ENCODE measurements around the gene ACOXL.

ACOXL gene

DNA sequence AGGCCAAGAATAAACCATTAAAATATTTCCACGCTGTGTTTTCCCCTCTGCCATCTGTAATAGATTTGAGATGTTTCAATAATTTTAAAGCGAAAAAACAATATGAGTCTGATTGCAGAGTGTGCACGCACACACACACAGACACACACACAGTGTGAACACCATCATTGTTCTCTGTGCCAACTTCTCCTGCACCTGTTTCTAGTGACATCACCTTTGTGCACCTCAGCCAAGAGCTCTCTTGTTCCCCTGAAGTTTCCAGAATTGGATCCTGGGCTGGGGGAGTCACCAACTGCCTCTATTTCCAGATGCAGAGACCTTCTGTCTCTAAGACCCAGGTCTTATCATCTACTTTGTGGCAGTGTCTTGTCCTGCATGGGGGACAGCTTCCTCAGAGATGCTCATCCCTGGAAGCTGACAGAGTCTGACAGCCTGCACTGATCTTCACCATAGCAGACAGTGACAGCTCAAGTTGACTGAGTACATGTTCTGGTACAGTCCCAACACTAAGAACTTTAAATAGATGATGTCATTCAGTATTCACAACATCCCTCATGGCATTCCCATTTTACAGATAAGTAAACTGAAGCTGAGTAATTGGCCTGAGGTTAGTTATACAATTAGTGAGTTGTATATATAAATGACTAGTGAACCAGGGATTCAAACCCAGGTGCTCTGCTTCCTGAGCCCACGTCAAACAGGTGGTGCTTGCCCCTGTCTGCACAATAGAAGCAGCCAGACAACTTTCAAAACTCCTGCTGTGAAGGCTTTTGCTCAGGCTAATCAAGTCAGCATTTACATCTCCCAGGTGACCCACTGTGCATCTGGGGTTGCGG lies 39.4 kb downstream of the ACOXL start:
- H3K4me3 ChIP-seq (ENCODE audit: low read depth, low read length), result no peak overlapping the region
- DNase-seq (ENCODE audit: low read depth), result peak; percentile 71
- TF ChIP-seq, protein P1, sequence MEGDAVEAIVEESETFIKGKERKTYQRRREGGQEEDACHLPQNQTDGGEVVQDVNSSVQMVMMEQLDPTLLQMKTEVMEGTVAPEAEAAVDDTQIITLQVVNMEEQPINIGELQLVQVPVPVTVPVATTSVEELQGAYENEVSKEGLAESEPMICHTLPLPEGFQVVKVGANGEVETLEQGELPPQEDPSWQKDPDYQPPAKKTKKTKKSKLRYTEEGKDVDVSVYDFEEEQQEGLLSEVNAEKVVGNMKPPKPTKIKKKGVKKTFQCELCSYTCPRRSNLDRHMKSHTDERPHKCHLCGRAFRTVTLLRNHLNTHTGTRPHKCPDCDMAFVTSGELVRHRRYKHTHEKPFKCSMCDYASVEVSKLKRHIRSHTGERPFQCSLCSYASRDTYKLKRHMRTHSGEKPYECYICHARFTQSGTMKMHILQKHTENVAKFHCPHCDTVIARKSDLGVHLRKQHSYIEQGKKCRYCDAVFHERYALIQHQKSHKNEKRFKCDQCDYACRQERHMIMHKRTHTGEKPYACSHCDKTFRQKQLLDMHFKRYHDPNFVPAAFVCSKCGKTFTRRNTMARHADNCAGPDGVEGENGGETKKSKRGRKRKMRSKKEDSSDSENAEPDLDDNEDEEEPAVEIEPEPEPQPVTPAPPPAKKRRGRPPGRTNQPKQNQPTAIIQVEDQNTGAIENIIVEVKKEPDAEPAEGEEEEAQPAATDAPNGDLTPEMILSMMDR (IDR thresholded peaks at IDR 0.05; ENCODE audit: control insufficient read depth, extremely low read depth, insufficient read depth), result no peak

DNA sequence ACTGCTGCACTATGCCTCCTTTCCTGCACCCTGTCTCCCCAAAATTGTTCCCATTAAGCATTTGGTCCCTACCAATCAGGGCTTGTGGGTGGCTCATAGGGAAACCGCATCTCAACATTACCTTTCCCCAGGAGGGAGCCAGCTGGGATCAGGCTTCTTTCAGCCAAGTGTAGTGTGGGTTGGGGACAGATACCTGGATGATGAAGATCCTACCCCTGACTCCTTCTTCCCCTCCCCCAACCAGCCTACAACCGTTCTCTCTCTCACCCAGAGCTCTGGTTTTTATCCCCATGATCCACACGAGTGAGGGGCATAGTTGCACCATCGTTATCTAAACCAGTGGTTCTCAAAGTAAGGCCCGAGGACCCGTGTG lies 40.0 kb downstream of the ACOXL start:
- no peak overlapping the region for H3K4me3 ChIP-seq (ENCODE audit: low read depth, low read length)
- TF ChIP-seq, protein P1 (IDR thresholded peaks at IDR 0.05; ENCODE audit: control insufficient read depth, extremely low read depth, insufficient read depth), result no peak
- no peak for DNase-seq (ENCODE audit: low read depth)

DNA sequence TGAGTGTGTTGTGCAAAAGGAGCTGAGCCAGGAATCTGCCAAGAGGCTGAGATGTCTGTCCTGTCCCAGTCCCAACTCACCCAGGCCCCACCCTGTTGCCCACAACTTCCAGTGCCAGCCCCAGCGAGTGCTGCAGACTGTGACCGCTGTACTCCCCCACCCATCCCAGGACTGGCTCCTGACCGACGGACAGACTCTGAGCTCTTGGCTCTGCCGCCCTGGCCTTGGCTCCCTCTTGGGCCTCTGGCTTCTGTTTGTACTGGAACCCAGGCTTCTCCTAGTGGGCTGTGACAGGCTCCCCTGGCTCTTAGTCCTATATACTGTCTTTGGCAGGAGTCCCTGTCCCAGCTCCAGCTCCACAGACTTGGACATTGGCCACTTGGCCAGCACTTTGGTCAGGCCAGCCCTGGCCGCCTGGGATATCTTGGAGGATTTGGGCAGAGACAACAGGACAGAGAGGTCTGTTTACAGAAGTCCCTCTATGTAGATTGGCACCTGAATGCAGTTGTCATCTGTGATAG lies 41.1 kb downstream of the ACOXL start:
- peak; percentile 91 for DNase-seq (ENCODE audit: low read depth)
- TF ChIP-seq, protein P1 (IDR thresholded peaks at IDR 0.05; ENCODE audit: control insufficient read depth, extremely low read depth, insufficient read depth), result no peak
- H3K4me3 ChIP-seq (ENCODE audit: low read depth, low read length), result no peak overlapping the region

DNA sequence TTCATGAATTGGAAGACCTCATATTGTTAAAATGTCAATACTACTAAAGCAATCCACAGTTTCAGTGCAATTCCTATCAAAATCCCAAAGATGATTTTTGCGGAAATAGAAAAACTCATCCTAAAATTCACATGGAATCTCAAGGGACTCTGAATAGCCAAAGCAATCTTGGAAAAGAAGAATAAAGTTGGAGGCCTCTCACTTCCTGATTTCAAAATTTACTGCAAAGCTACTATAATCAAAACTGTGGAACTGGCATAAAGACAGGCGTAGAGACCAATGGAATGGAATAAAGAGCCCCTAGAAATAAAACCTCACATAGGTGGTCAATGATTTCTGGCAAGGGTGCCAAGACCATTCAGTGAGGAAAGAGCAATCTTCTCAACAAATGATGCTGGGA lies 42.3 kb downstream of the ACOXL start:
- no peak for DNase-seq (ENCODE audit: low read depth)
- TF ChIP-seq, protein P1 (IDR thresholded peaks at IDR 0.05; ENCODE audit: control insufficient read depth, extremely low read depth, insufficient read depth), result no peak
- H3K4me3 ChIP-seq (ENCODE audit: low read depth, low read length), result no peak overlapping the region

DNA sequence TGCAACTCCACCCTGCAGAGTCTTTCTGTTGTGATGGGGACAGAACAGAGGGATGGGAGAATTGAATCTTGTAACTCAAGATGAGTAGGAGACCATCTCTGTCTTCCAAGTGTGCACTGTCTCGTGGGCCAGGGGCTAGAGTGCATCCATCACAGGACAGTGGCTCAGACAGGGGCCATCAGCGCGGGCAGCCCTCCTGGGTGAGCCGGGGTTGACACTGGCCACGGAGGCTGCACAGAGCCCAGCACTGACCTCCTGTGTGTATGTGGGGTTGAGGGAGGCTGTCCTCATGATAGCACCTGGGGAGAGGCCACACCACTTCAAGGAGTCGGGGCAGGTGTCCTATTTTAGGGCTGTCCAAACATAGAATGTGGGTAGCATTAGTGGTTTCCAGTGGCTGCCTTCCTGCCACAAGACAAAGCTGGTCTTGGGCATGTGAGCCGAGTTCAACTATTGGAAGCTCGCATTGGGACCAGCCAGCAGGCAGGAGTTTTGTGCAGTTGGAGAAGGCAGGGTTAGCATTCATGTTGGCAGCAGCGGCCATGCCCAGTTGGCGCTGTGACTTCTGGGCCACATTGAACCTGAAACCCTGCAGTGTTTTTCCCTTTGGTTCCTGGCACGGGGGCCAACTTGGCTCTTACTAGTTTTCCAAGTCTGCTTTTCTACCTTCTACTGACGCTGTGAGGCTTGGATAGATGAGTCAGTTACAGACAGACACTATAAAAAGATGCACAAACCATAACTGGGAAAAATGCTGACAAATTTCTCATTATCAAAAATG lies 45.3 kb downstream of the ACOXL start:
- no peak for DNase-seq (ENCODE audit: low read depth)
- TF ChIP-seq, protein P1 (IDR thresholded peaks at IDR 0.05; ENCODE audit: control insufficient read depth, extremely low read depth, insufficient read depth), result no peak
- H3K4me3 ChIP-seq (ENCODE audit: low read depth, low read length), result no peak overlapping the region

DNA sequence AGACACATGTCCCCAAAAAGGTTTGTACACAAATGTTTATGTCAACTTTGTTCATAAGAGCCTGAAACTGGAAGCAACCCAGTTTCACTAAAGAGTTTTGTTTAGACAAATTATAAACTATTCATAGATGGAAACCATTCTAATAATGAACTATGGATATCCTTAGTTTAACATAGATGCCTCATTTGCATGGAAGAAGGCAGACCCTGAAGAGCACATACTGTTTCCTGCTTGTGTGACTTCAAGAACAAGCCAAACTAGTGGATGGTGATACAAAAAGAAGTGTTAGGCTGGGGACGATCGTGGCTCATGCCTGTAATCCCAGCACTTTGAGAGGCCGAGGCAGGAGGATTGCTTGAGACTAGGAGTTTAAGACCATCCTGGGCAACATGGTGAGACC lies 48.1 kb downstream of the ACOXL start:
- DNase-seq (ENCODE audit: low read depth), result no peak
- H3K4me3 ChIP-seq (ENCODE audit: low read depth, low read length), result no peak overlapping the region
- TF ChIP-seq, protein P1 (IDR thresholded peaks at IDR 0.05; ENCODE audit: control insufficient read depth, extremely low read depth, insufficient read depth), result no peak

All from LNCaP clone FGC (cell line).